GM18951 (cell line): Measurements from ENCODE around the gene ZBTB7C.

Experiments used
- POLR2A ChIP-seq: IDR thresholded peaks from 4 replicates; pipeline ENCODE4 v1.6.1; 2011; ENCODE audit warnings: mild to moderate bottlenecking; ENCODE audit not compliant: insufficient read length, insufficient read depth; ENCODE audit errors: extremely low read depth
- in situ Hi-C: fragments of 300-500 bp; cut with MboI; formaldehyde crosslinking; loops from one replicate; pipeline ENCODE4 v1.12.0; 2022; ENCODE audit warnings: low sequenced_read_pairs, mixed read lengths, inconsistent platforms; ENCODE audit not compliant: unreplicated experiment

ZBTB7C gene

GRCh38 chr18:48391868-48392267, 17.3 kb downstream of the ZBTB7C start:
- no peak for TF ChIP-seq POLR2A
- in situ Hi-C loops, result no loop called here

DNA sequence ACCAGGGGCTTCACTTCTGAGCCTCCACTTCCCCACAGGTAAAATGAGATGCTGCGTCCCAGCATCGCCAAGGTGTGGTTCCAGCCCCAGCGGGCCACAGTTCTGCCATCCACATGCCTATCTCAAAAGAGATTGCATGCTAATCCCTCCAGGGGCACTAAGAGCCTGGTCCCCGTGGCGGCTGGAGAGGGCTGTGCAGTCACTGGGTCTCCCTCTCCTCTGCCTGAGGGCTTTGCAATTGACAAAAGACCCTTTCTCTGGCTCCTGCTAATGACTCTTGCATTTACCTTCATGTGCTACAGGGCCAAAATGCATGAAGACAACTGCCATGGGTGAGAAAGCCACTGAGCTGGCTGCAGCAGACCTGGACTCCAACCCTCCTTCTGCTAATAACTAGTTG, 18.5 kb downstream of the ZBTB7C start:
- TF ChIP-seq POLR2A, result no peak
- in situ Hi-C loops, result no loop called here

GRCh38 chr18:48388478-48388877, 20.7 kb downstream of the ZBTB7C start:
- TF ChIP-seq POLR2A, result no peak

GRCh38 chr18:48387300-48387699, 21.9 kb downstream of the ZBTB7C start:
- in situ Hi-C loops, result no loop called here

More at GRCh38 chr18:48388478-48388877, 20.7 kb downstream of the ZBTB7C start:
- in situ Hi-C loops, result no loop called here

DNA sequence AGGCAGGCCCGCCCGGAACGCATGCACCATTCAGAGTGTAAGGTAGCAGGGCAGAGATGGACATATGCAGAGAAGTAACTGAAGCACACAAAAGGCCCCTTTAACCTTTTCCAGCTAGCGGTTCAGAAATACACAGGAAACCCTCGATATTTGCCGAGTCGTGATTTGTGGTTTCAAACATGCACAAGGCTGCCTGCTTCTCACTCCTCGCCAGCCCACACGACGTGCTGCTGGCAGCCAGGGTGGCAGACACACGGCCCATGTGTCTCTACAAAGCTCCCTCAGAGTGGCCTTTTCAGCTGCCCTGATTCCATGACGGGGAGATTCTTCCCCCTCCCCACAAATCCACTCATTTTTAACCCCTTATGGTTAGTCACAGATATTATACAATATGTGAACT, 23.6 kb downstream of the ZBTB7C start:
- TF ChIP-seq POLR2A, result no peak
- in situ Hi-C loops, result no loop called here

More at GRCh38 chr18:48387300-48387699, 21.9 kb downstream of the ZBTB7C start:
- TF ChIP-seq POLR2A, result no peak

DNA sequence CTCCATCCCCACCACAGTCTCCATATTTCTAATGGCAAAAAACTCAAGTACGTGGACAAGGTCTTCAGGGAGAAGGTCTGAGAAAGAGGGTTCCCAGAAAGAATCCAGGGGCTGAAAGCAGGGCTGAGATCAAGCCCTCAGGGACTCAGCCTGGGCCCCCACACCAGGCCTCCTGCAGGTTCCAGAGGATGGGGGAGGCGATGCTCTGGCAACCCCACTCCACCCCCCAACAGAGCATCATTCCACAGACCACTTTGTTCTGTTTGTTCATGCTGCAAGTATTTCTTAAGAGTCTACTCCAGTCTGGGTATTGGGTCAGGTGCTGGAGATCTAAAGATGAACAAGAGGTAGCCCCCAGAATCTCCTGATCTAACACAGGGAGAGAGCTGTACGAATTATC, 32.2 kb downstream of the ZBTB7C start:
- in situ Hi-C loops, result no loop called here
- no peak for TF ChIP-seq POLR2A

DNA sequence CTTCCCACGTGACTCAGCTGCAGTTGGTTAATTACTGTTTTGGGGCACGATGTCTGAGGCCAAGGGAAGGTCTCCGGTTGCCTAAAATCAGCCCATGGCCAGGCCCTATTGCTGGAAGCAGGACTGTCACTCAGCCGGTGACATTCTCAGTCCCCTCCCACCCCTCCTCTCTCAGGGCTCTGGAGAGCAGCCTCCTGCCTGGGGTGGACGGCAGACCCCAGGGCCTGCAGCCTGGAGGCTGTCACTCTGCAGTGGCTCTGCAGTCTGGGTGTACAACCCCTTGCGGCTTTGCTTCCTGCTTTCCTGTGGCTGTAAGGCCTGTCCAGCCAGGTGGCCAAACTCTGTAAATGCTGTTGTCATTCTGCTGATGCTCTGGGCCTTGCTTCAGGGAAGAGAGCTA, 32.8 kb downstream of the ZBTB7C start:
- no peak for TF ChIP-seq POLR2A

GRCh38 chr18:48375150-48375800, 33.9 kb downstream of the ZBTB7C start:
- TF ChIP-seq POLR2A, result no peak
- in situ Hi-C loops, result no loop called here

More for the DNA sequence above, 32.8 kb downstream of the ZBTB7C start:
- in situ Hi-C loops, result no loop called here

DNA sequence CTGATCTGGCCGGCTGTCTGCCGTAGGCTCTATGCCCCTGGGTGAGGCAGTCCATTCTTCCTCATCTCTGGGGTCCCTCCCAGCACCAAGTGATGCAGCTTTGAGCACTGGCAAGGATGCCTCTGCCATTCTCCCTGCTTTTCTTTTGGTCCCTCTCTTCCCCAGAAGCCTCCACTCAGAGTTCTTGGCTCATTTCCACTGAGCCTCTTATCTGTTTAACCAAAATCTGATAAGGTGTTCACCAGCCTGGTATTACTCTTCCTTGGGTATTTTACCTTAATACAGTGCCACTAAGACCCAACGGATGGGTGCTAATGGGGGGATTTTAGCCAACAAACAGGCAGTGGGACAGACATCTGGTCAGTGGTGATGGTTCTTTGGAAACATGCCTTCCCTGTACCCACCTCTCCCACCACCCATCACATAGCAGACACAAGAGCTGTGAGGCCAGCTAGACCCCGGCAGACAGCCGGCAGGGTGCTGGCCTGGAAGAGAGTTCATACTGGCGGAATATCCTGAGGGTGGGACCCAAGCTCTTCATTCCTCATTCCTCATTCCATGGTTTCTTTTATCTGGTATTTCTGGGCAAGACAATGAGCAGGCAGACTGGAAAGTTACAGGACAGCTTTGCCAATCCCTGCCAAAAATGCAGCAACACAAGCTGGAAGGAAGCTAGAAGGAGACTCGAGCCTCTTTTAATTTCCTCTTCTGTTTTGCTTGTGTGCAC, 34.6 kb downstream of the ZBTB7C start:
- no peak for TF ChIP-seq POLR2A

GRCh38 chr18:48371854-48372602, 37.2 kb downstream of the ZBTB7C start:
- TF ChIP-seq POLR2A, result no peak
- in situ Hi-C loops, result no loop called here

More for the DNA sequence above, 34.6 kb downstream of the ZBTB7C start:
- in situ Hi-C loops, result no loop called here

- in situ Hi-C loops, result no loop called here
- no peak for TF ChIP-seq POLR2A
Measured at GRCh38 chr18:48367557-48367956, 41.6 kb downstream of the ZBTB7C start.

GRCh38 chr18:48365965-48366364, 43.2 kb downstream of the ZBTB7C start:
- no peak for TF ChIP-seq POLR2A
- in situ Hi-C loops, result no loop called here

GRCh38 chr18:48364146-48364545, 45.0 kb downstream of the ZBTB7C start:
- in situ Hi-C loops, result no loop called here

GRCh38 chr18:48363175-48363574, 46.0 kb downstream of the ZBTB7C start:
- in situ Hi-C loops, result no loop called here
- no peak for TF ChIP-seq POLR2A

More at GRCh38 chr18:48364146-48364545, 45.0 kb downstream of the ZBTB7C start:
- TF ChIP-seq POLR2A, result no peak

DNA sequence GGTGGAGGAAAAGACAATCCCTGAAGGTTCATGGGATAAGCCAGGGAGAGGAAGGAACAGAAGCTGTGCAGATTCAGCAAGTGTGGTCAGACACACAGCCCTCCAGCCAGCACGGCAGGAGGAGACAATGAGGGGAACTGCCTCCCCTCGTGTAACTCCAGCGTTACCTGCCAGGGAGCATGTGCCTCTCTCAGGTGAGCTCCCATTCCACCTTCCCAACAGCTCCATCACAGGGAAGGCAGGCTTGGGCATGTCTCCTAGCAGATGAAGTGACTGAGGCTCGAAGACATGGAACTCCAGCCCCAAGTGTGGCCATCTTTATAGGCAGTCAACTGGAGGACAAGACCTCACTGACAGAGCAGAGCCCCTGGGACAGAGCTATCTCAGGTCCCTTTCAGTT, 47.4 kb downstream of the ZBTB7C start:
- TF ChIP-seq POLR2A, result no peak
- in situ Hi-C loops, result no loop called here
